GM12874 (cell line): ENCODE measurements around the gene MBD5.

Experiments used
- CTCF ChIP-seq: IDR thresholded peaks from 2 replicates; pipeline ENCODE4 v1.5.1; 2011; ENCODE audit warnings: low read depth, mild to moderate bottlenecking, control low read depth, low read length, moderate library complexity; ENCODE audit not compliant: insufficient read depth

MBD5 gene

GRCh38 chr2:148124271-148124670 is 103.4 kb downstream of the MBD5 start:
- TF ChIP-seq CTCF, result no peak

GRCh38 chr2:148130581-148130980 is 109.7 kb downstream of the MBD5 start:
- TF ChIP-seq CTCF, result no peak

GRCh38 chr2:148132412-148132811 is 111.5 kb downstream of the MBD5 start:
- TF ChIP-seq CTCF, result no peak

GRCh38 chr2:148135705-148136104 is 114.8 kb downstream of the MBD5 start:
- no peak for TF ChIP-seq CTCF

GRCh38 chr2:148136441-148136840 is 115.5 kb downstream of the MBD5 start:
- TF ChIP-seq CTCF, result no peak

GRCh38 chr2:148161909-148162435 is 141.1 kb downstream of the MBD5 start:
- TF ChIP-seq CTCF, result no peak

- no peak for TF ChIP-seq CTCF
Observed at GRCh38 chr2:148162871-148163270, 142.0 kb downstream of the MBD5 start.
